Stomach smooth muscle (tissue), 2 donors: ENCODE data around the gene MRPS24.
"Not testable (repeated sequence)": the region's sequence is repeated elsewhere in the genome, so short reads cannot be mapped to it uniquely, and the experiment has no call there.

ENCODE experiments used
- H3K27ac ChIP-seq: one replicate; pipeline ENCODE4 v1.7.0; 2013; ENCODE audit warnings: mild to moderate bottlenecking, low read length, inconsistent platforms
- H3K27me3 ChIP-seq, 2 donors: one replicate each; pipeline ENCODE4 v1.7.0; 2013; ENCODE audit warnings: low read length in 2 of 2; ENCODE audit not compliant: insufficient read depth in 2 of 2, control insufficient read depth in 1 of 2
- H3K36me3 ChIP-seq, 2 donors: one replicate each; pipeline ENCODE4 v1.7.0; 2013; ENCODE audit warnings: low read length in 2 of 2; ENCODE audit not compliant: control insufficient read depth in 2 of 2, insufficient read depth in 2 of 2
- H3K4me1 ChIP-seq: one replicate; pipeline ENCODE4 v1.7.0; 2013; ENCODE audit warnings: low read length; ENCODE audit not compliant: control insufficient read depth, insufficient read depth
- H3K4me3 ChIP-seq, 2 donors: one replicate each; pipeline ENCODE4 v1.7.0; 2013; ENCODE audit warnings: low read length in 2 of 2
- H3K9ac ChIP-seq, 2 donors: one replicate each; pipeline ENCODE4 v1.7.0; 2013; ENCODE audit warnings: low read length in 2 of 2, mild to moderate bottlenecking in 1 of 2
- H3K9me3 ChIP-seq, 2 donors: one replicate each; pipeline ENCODE4 v1.7.0; 2013; ENCODE audit warnings: low read length in 2 of 2; ENCODE audit not compliant: control insufficient read depth in 2 of 2
- donor health status: healthy.
- donor health status: Pancreatic carcinoma.

MRPS24 gene

GRCh38 chr7:43834463-43835251 lies 34.7 kb downstream of the MRPS24 start:
- no peak overlapping the region for H3K9ac ChIP-seq
- H3K27me3 ChIP-seq: no peaks in the 10 kb centered on the region
- no peaks in the 10 kb centered on the region for H3K36me3 ChIP-seq
- H3K9me3 ChIP-seq: no peaks in the 10 kb centered on the region
- H3K4me3 ChIP-seq: peak overlapping the region in 1 of 2 donors; percentile 57
- no peak overlapping the region for H3K27ac ChIP-seq
- peaks cover 9% of the 10 kb centered on the region for H3K4me1 ChIP-seq

GRCh38 chr7:43830917-43831316 lies 38.4 kb downstream of the MRPS24 start:
- not testable (repeated sequence) for H3K4me3 ChIP-seq, H3K27ac ChIP-seq, H3K9ac ChIP-seq, H3K4me1 ChIP-seq, H3K27me3 ChIP-seq, H3K36me3 ChIP-seq, H3K9me3 ChIP-seq

- Histone ChIP-seq H3K27ac (no peak overlapping the region), H3K4me3 (no peak overlapping the region), H3K4me1 (no peaks in the 10 kb centered on the region), H3K36me3 (no peaks in the 10 kb centered on the region), H3K27me3 (peaks cover 2 to 5% of the 10 kb centered on the region in 2 donors), H3K9ac (no peak overlapping the region), H3K9me3 (no peaks in the 10 kb centered on the region)
Observed at GRCh38 chr7:43825391-43825808, 43.9 kb downstream of the MRPS24 start.

GRCh38 chr7:43824963-43825362 lies 44.4 kb downstream of the MRPS24 start:
- Histone ChIP-seq H3K36me3 (no peaks in the 10 kb centered on the region), H3K4me3 (no peak overlapping the region), H3K27me3 (peaks cover 2 to 5% of the 10 kb centered on the region in 2 donors), H3K4me1 (no peaks in the 10 kb centered on the region), H3K27ac (no peak overlapping the region), H3K9me3 (no peaks in the 10 kb centered on the region), H3K9ac (no peak overlapping the region)

GRCh38 chr7:43824513-43824912 lies 44.8 kb downstream of the MRPS24 start:
- not testable (repeated sequence) for H3K4me3 ChIP-seq, H3K9me3 ChIP-seq, H3K36me3 ChIP-seq, H3K27ac ChIP-seq, H3K9ac ChIP-seq, H3K27me3 ChIP-seq, H3K4me1 ChIP-seq

- H3K36me3 ChIP-seq: no peaks in the 10 kb centered on the region
- no peaks in the 10 kb centered on the region for H3K9me3 ChIP-seq
- no peaks in the 10 kb centered on the region for H3K4me1 ChIP-seq
- no peak overlapping the region for H3K9ac ChIP-seq
- H3K27me3 ChIP-seq: peaks cover 2 to 5% of the 10 kb centered on the region in 2 donors
- H3K27ac ChIP-seq: no peak overlapping the region
- H3K4me3 ChIP-seq: no peak overlapping the region
Observed at GRCh38 chr7:43823941-43824340, 45.4 kb downstream of the MRPS24 start.

GRCh38 chr7:43823425-43823824 lies 45.9 kb downstream of the MRPS24 start:
- not testable (repeated sequence) for H3K27ac ChIP-seq, H3K4me3 ChIP-seq, H3K9ac ChIP-seq, H3K36me3 ChIP-seq, H3K4me1 ChIP-seq, H3K9me3 ChIP-seq, H3K27me3 ChIP-seq
